Measurements from ENCODE around the gene DCC.

- TF ChIP-seq RAD21 (conservative IDR thresholded peaks at IDR 0.05 in 1 of 2, IDR thresholded peaks at IDR 0.05 in 1 of 2): no peak
- TF ChIP-seq CTCF (IDR thresholded peaks at IDR 0.05): no peak
- no peak for TF ChIP-seq MAFK (IDR thresholded peaks at IDR 0.05; ENCODE audit: partially characterized antibody)
- TF ChIP-seq, protein P1, sequence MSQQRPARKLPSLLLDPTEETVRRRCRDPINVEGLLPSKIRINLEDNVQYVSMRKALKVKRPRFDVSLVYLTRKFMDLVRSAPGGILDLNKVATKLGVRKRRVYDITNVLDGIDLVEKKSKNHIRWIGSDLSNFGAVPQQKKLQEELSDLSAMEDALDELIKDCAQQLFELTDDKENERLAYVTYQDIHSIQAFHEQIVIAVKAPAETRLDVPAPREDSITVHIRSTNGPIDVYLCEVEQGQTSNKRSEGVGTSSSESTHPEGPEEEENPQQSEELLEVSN (IDR thresholded peaks at IDR 0.05; ENCODE audit: borderline replicate concordance, low read depth): no peak
- no peak for TF ChIP-seq MAX (IDR thresholded peaks at IDR 0.05)
- TF ChIP-seq EP300 (IDR thresholded peaks at IDR 0.05): no peak
These were observed 275.9 kb downstream of the DCC start for GRCh38 chr18:52615943-52616342.

Measured in A549 (cell line).